Measurements from ENCODE around the gene TTC13.

TTC13 gene

GRCh38 chr1:230917284-230918135, 61.2 kb downstream of the TTC13 start:
- peak; percentile 72 for DNase-seq
- in situ Hi-C loops (cut with HindIII; ENCODE audit: low pct_ligation_motif_present, low pct_unique_long_range_greater_than_20kb, low sequenced_read_pairs): loop anchor here (25.0 kb wide), 1 partner anchor 295 kb away; no protein-coding TSS in a partner anchor

GRCh38 chr1:230916587-230917283, 61.9 kb downstream of the TTC13 start:
- in situ Hi-C loops (cut with HindIII; ENCODE audit: low pct_ligation_motif_present, low pct_unique_long_range_greater_than_20kb, low sequenced_read_pairs): loop anchor here (25.0 kb wide), 1 partner anchor 296 kb away; no protein-coding TSS in a partner anchor
- DNase-seq: no peak

GRCh38 chr1:230915078-230915477, 63.6 kb downstream of the TTC13 start:
- DNase-seq: no peak
- in situ Hi-C loops (cut with HindIII; ENCODE audit: low pct_ligation_motif_present, low pct_unique_long_range_greater_than_20kb, low sequenced_read_pairs): loop anchor here (25.0 kb wide), 1 partner anchor 297 kb away; no protein-coding TSS in a partner anchor

GRCh38 chr1:230913496-230913895, 65.2 kb downstream of the TTC13 start:
- DNase-seq: no peak
- in situ Hi-C loops (cut with HindIII; ENCODE audit: low pct_ligation_motif_present, low pct_unique_long_range_greater_than_20kb, low sequenced_read_pairs): loop anchor here (25.0 kb wide), 1 partner anchor 299 kb away; no protein-coding TSS in a partner anchor

- in situ Hi-C loops (cut with HindIII; ENCODE audit: low pct_ligation_motif_present, low pct_unique_long_range_greater_than_20kb, low sequenced_read_pairs): loop anchor here (25.0 kb wide), 1 partner anchor 302 kb away; no protein-coding TSS in a partner anchor
- no peak for DNase-seq
Measured at GRCh38 chr1:230910755-230911117, 67.9 kb downstream of the TTC13 start.

- no peak for DNase-seq
- in situ Hi-C loops (cut with HindIII; ENCODE audit: low pct_ligation_motif_present, low pct_unique_long_range_greater_than_20kb, low sequenced_read_pairs): loop anchor here (25.0 kb wide), 1 partner anchor 302 kb away; no protein-coding TSS in a partner anchor
Measured at GRCh38 chr1:230909974-230910754, 68.5 kb downstream of the TTC13 start.

- DNase-seq: no peak
Measured at GRCh38 chr1:230907472-230908205, 71.0 kb downstream of the TTC13 start.

GRCh38 chr1:230906226-230906625, 72.4 kb downstream of the TTC13 start:
- in situ Hi-C loops (cut with HindIII; ENCODE audit: low pct_ligation_motif_present, low pct_unique_long_range_greater_than_20kb, low sequenced_read_pairs): loop anchor here (25.0 kb wide), 1 partner anchor 306 kb away; no protein-coding TSS in a partner anchor
- no peak for DNase-seq

More at GRCh38 chr1:230907472-230908205, 71.0 kb downstream of the TTC13 start:
- in situ Hi-C loops (cut with HindIII; ENCODE audit: low pct_ligation_motif_present, low pct_unique_long_range_greater_than_20kb, low sequenced_read_pairs): loop anchor here (25.0 kb wide), 1 partner anchor 305 kb away; no protein-coding TSS in a partner anchor

GRCh38 chr1:230905733-230906132, 72.9 kb downstream of the TTC13 start:
- in situ Hi-C loops (cut with HindIII; ENCODE audit: low pct_ligation_motif_present, low pct_unique_long_range_greater_than_20kb, low sequenced_read_pairs): loop anchor here (25.0 kb wide), 1 partner anchor 307 kb away; no protein-coding TSS in a partner anchor
- DNase-seq: no peak

GRCh38 chr1:230902349-230902923, 76.2 kb downstream of the TTC13 start:
- in situ Hi-C loops (cut with HindIII; ENCODE audit: low pct_ligation_motif_present, low pct_unique_long_range_greater_than_20kb, low sequenced_read_pairs): loop anchor here (25.0 kb wide), 1 partner anchor 310 kb away; no protein-coding TSS in a partner anchor
- no peak for DNase-seq

GRCh38 chr1:230901671-230902070, 77.0 kb downstream of the TTC13 start:
- in situ Hi-C loops (cut with HindIII; ENCODE audit: low pct_ligation_motif_present, low pct_unique_long_range_greater_than_20kb, low sequenced_read_pairs): loop anchor here (25.0 kb wide), 1 partner anchor 311 kb away; no protein-coding TSS in a partner anchor
- no peak for DNase-seq

- DNase-seq: no peak
- in situ Hi-C loops (cut with HindIII; ENCODE audit: low pct_ligation_motif_present, low pct_unique_long_range_greater_than_20kb, low sequenced_read_pairs): loop anchor here (25.0 kb wide), 1 partner anchor 311 kb away; no protein-coding TSS in a partner anchor
Measured at GRCh38 chr1:230900984-230901383, 77.7 kb downstream of the TTC13 start.

GRCh38 chr1:230899841-230900251, 78.8 kb downstream of the TTC13 start:
- in situ Hi-C loops (cut with HindIII; ENCODE audit: low pct_ligation_motif_present, low pct_unique_long_range_greater_than_20kb, low sequenced_read_pairs): loop anchor here (25.0 kb wide), 1 partner anchor 312 kb away; no protein-coding TSS in a partner anchor
- no peak for DNase-seq

GRCh38 chr1:230898748-230899147, 79.9 kb downstream of the TTC13 start:
- no peak for DNase-seq
- in situ Hi-C loops (cut with HindIII; ENCODE audit: low pct_ligation_motif_present, low pct_unique_long_range_greater_than_20kb, low sequenced_read_pairs): no loop called here

GRCh38 chr1:230898144-230898543, 80.5 kb downstream of the TTC13 start:
- no peak for DNase-seq
- in situ Hi-C loops (cut with HindIII; ENCODE audit: low pct_ligation_motif_present, low pct_unique_long_range_greater_than_20kb, low sequenced_read_pairs): no loop called here

GRCh38 chr1:230896779-230897178, 81.9 kb downstream of the TTC13 start:
- DNase-seq: no peak
- in situ Hi-C loops (cut with HindIII; ENCODE audit: low pct_ligation_motif_present, low pct_unique_long_range_greater_than_20kb, low sequenced_read_pairs): no loop called here

- in situ Hi-C loops (cut with HindIII; ENCODE audit: low pct_ligation_motif_present, low pct_unique_long_range_greater_than_20kb, low sequenced_read_pairs): no loop called here
- DNase-seq: no peak
Measured at GRCh38 chr1:230895452-230895851, 83.2 kb downstream of the TTC13 start.
